ENCODE measurements around the gene TMEM61.
"Not testable (repeated sequence)": the region's sequence is repeated elsewhere in the genome, so short reads cannot be mapped to it uniquely, and the experiment has no call there.

TMEM61 gene

GRCh38 chr1:55000110-55001085, 20.0 kb downstream of the TMEM61 start:
- no peak for DNase-seq (ENCODE audit: extremely low read depth in 1 of 2, low read depth in 1 of 2)

DNA sequence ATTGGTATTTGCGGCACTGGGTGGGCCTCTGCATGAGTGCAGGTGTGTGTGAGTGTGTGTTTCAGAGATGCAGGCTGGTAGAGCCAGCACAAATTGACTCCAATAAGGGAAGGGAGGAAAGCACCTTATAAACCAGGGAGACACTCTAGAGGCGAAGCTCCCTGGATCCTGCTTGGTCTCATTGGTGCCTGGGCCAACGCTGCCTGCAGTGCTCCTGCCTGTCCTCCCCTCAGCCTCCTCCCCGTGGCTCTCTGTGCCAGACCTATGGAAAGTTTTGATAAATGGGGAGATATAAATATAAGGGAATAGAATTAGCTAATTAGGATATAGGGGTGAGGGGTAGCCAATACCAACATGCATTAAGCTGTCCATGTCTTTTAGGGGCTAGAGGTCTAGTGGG, 20.9 kb downstream of the TMEM61 start:
- DNase-seq (ENCODE audit: extremely low read depth in 1 of 2, low read depth in 1 of 2) = no peak

DNA sequence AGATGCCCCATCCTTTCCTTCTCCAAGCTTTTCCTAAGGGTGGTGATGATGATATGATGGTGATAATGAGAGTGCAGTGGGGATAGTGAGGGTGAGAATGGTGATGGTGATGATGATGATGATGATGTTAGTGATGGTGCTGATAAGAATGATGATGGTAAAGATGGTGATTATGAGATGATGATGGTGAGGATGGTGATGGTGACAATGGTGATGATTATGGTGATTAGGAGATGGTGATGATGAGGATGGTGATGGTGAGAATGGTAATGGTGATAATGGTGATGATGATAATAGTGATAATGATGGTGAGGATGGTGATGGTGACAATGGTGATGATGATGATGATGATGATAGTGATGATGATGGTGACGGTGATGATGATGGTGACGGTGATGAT, 22.3 kb downstream of the TMEM61 start:
- DNase-seq (ENCODE audit: extremely low read depth in 1 of 2, low read depth in 1 of 2) = no peak

GRCh38 chr1:55005351-55006140, 25.1 kb downstream of the TMEM61 start:
- no peak for DNase-seq (ENCODE audit: extremely low read depth in 1 of 2, low read depth in 1 of 2)

- no peak for DNase-seq (ENCODE audit: extremely low read depth in 1 of 2, low read depth in 1 of 2)
These were observed 26.5 kb downstream of the TMEM61 start for GRCh38 chr1:55006931-55007330.

- no peak for DNase-seq (ENCODE audit: extremely low read depth in 1 of 2, low read depth in 1 of 2)
These were observed 27.2 kb downstream of the TMEM61 start for GRCh38 chr1:55007625-55008024.

GRCh38 chr1:55010194-55010886, 29.9 kb downstream of the TMEM61 start:
- no peak for DNase-seq (ENCODE audit: extremely low read depth in 1 of 2, low read depth in 1 of 2)

GRCh38 chr1:55010887-55011217, 30.4 kb downstream of the TMEM61 start:
- DNase-seq (ENCODE audit: extremely low read depth in 1 of 2, low read depth in 1 of 2) = no peak

DNA sequence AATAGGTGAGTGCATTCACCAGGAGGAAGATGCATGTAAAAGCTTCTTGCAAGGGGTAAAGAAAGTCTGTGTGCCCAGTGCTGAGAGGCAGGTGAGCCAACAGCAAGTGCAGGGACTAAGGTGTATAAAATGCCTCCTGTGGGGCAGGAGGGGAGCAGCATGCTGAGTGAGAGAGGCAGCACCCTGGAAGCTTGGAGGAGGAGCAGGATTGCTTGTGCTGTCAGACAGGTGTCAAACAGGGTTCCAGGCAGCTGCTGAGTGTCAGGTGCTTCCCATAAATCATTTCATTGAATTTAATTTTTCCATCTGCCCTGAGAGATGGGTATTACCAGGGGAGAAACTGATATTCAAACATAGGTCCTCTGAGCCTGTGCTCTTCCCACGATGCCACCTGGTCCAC, 32.2 kb downstream of the TMEM61 start:
- DNase-seq (ENCODE audit: extremely low read depth in 1 of 2, low read depth in 1 of 2) = no peak

GRCh38 chr1:55015123-55015522, 34.7 kb downstream of the TMEM61 start:
- no peak for DNase-seq (ENCODE audit: extremely low read depth in 1 of 2, low read depth in 1 of 2)

- DNase-seq (ENCODE audit: extremely low read depth in 1 of 2, low read depth in 1 of 2) = no peak
These were observed 35.5 kb downstream of the TMEM61 start for GRCh38 chr1:55015731-55016620.

GRCh38 chr1:55018395-55018794, 38.0 kb downstream of the TMEM61 start:
- no peak for DNase-seq (ENCODE audit: extremely low read depth in 1 of 2, low read depth in 1 of 2)

DNA sequence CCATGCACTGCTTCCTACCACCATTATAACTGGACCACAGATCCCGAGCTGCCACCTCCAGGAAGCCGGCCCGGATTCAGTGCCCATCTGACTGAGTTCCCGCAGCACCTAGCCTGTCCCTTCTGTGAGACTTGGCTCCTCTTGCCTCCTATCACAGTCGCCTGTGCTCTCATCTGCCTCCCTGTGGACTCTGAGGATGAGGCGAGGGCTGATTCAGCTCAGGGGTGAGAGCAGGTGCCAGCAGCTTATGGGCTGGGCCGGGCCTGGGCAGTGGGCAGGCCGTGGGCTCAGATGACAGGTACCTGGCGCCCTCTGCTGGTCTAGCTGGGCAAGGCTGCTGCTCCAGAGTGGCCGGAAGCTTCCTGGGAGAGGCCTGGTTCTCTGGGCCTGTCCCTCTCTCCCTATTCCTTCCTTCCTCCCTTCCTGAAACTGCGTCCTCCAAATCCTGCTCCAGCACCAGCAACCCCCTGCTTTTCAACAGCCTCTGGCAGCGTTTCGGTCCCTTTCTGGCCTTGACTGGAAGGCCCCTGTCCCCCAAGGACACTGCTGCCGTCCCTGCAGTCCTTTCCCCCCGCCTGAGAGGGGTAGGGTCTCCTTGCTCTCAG, 41.6 kb downstream of the TMEM61 start:
- DNase-seq (ENCODE audit: extremely low read depth in 1 of 2, low read depth in 1 of 2) = peak in 1 of 2 donors; percentile 37

DNA sequence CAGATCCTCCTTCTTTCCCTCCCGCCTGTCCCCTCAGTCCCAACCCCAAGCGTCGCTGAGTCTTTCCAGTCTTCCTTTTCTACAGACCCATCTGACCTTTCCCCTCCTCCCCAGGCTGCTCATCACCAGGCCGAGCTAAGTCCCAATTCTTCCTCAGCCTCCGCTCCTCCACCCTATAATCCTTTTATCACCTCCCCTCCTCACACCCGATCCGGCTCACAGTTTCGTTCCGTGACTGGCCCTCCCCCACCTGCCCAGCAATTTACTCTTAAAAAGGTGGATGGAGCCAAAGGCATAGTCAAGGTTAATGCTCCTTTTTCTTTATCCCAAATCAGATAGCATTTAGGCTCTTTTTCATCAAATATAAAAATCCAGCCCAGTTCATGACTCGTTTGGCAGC, 43.7 kb downstream of the TMEM61 start:
- DNase-seq (ENCODE audit: extremely low read depth in 1 of 2, low read depth in 1 of 2) = not testable (repeated sequence)

DNA sequence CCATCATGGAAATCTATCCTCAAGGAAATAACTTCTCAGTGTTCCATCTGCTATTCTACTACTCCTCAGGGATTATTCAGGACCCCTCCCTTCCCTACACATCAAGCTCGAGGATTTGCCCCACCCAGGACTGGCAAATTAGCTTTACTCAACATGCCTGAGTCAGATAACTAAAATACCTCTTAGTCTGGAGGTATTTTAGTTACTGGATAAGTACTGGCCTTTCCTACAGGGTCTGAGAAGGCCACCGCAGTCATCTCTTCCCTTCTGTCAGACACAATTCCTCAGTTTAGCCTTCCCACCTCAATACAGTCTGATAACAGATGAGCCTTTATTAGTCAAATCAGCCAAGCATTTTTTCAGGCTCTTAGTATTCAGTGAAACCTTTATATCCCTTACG, 46.3 kb downstream of the TMEM61 start:
- DNase-seq (ENCODE audit: extremely low read depth in 1 of 2, low read depth in 1 of 2) = not testable (repeated sequence)

DNA sequence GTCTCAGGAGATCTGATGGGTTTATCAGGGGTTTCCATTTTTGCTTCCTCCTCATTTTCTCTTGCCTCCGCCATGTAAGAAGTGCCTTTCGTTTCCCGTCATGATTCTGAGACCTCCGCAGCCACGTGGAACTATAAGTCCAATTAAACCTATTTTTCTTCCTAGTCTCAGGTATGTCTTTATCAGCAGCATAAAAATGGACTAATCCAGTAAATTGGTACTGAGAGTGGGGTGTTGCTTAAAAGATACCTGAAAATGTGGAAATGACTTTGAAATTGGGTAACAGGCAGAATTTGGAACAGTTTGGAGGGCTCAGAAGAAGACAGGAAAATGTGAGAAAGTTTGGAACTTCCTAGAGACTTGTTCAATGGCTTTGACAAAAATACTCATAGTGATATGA, 50.7 kb downstream of the TMEM61 start:
- DNase-seq (ENCODE audit: extremely low read depth in 1 of 2, low read depth in 1 of 2) = not testable (repeated sequence)

DNA sequence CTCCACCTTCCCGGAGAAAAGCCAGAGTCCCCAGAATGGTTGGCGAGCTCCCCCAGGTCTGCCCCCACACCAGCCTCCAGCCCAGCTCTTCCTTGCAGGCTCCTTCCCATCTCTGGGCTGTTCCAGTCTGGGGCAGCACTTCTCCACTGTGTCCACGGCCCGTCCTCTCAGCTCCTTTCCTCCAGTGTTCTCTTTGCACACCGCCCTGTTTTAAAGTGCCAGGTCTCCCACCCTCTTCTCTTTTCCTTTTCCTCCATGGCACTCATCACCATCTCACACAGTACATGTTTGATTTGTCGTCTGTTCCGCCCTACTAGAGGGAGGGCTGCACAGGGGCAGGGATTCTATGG, 52.8 kb downstream of the TMEM61 start:
- no peak for DNase-seq (ENCODE audit: extremely low read depth in 1 of 2, low read depth in 1 of 2)

DNA sequence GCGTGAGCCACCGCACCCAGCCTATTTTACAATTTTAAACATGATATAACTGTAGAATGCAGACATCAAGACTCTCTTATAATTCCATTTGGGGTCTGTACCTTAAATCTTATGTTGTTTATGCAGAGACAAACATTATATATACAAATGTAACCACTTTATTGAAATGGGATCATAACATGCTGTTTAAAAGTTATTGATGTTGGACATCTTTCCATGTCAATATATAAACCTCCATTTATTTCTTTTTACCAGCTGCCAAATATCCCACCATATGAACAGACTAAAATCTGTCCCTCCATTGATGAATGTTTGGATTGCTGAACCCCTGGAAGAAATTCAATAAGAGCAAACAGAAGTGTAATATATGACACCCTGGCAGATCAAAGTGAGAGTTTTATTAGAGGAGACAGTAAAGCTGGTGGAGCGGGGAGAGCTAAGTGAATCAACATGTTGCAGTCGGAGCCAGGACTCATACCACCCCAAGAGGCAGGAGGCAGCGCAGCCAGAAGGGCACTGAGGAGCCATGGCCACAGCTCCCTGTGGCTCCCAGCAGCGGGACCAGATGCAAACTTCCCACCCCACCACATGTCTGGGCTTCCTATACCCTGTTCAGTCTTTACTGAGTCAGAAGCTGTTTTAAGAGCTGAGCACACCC, 54.2 kb downstream of the TMEM61 start:
- DNase-seq (ENCODE audit: extremely low read depth in 1 of 2, low read depth in 1 of 2) = no peak

DNA sequence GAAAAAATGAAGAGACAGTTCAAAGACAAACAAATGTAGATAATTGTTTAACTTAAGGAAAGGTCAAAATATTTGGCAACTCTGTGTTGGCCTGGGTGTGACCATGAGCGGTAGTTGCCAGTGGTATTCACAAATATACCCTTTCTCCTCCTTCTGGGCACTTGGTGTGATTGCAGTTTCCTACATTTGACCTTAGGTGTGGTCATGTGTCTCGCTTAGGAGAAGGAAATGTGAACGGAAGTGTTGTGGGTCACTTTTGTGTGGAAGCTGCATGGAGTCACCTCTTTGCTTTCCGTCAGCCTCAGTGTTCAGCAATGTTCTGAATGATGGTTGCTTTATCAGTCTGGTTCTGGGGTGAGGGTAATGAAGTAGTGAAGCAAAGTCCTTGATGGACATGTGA, 55.5 kb downstream of the TMEM61 start:
- no peak for DNase-seq (ENCODE audit: extremely low read depth in 1 of 2, low read depth in 1 of 2)
